Mammary epithelial cell (primary cell): ENCODE results near the gene HOPX.

Source experiments
- CTCF ChIP-seq, 2 donors: IDR thresholded peaks in 1 of 2; conservative IDR thresholded peaks in 1 of 2; 2 replicates each; pipeline ENCODE4 v1.5.1; 2011 to 2012; ENCODE audit warnings: inconsistent platforms in 2 of 2, low read length in 2 of 2, mild to moderate bottlenecking in 2 of 2, control low read depth in 1 of 2, low read depth in 1 of 2; ENCODE audit not compliant: insufficient read depth in 1 of 2; ENCODE audit errors: extremely low read depth in 1 of 2
- EZH2 ChIP-seq: IDR thresholded peaks from 2 replicates; pipeline ENCODE4 v1.6.1; 2012; ENCODE audit warnings: low read length, inconsistent platforms, borderline replicate concordance

- TF ChIP-seq CTCF (conservative IDR thresholded peaks at IDR 0.05 in 1 of 2, IDR thresholded peaks at IDR 0.05 in 1 of 2; ENCODE audit: extremely low read depth in 1 of 2, insufficient read depth in 1 of 2, low read depth in 1 of 2, low read length in 2 of 2) (no peak), EZH2 (no peak)
These were observed 34.8 kb downstream of the HOPX start for GRCh38 chr4:56646341-56646740.
